ENCODE data around the gene PPP4R2. TPM values are rescaled to one million over a fixed set of nuclear protein-coding genes. Genes with fewer than 3 reads are reported as not detected.

PPP4R2 gene
- total RNA-seq, 1 experiment from 2014 or later: 43.6 TPM

GRCh38 chr3:73114711-73115110 lies 118.1 kb downstream of the PPP4R2 start:
- no peak for DNase-seq (ENCODE audit: low read depth)

GRCh38 chr3:73115806-73116205 lies 119.2 kb downstream of the PPP4R2 start:
- DNase-seq (ENCODE audit: low read depth): no peak

Other genes with a start within 250 kb of the PPP4R2 start
- 27.8 and 32.5 TPM in 2 replicates for gene SHQ1, start 148.4 kb upstream of the PPP4R2 start, total RNA-seq (2014; rRNA removed; shearing (Covaris generic))
- gene GXYLT2, start 108.8 kb upstream of the PPP4R2 start, total RNA-seq (2014; rRNA removed; shearing (Covaris generic)): 3.7 and 6.7 TPM in 2 replicates
- gene EBLN2, start 64.8 kb downstream of the PPP4R2 start, total RNA-seq (2014; rRNA removed; shearing (Covaris generic)): 2.2 and 3.0 TPM in 2 replicates